ENCODE results near the gene RGS9. TPM values are rescaled to one million over a fixed set of nuclear protein-coding genes. Genes with fewer than 3 reads are reported as not detected.

The RGS9 gene
- total and polyA plus RNA-seq, 2 experiments from 2014 or later, result 12.8 to 29.6 TPM

- Histone ChIP-seq H3K27ac (ENCODE audit: low read depth) (no peak overlapping the region), H3K4me1 (ENCODE audit: insufficient read depth) (no peaks in the 10 kb centered on the region), H3K9me2 (ENCODE audit: insufficient read depth) (no peaks in the 10 kb centered on the region), H3K4me2 (no peak overlapping the region), H3F3A (replicated peaks; ENCODE audit: low read depth) (no peaks in the 10 kb centered on the region), H3K27me3 (ENCODE audit: insufficient read depth) (no peaks in the 10 kb centered on the region), H3K4me3 (no peak overlapping the region), H2AFZ (no peak overlapping the region), H4K20me1 (replicated peaks; ENCODE audit: insufficient read depth) (no peaks in the 10 kb centered on the region), H3K36me3 (ENCODE audit: insufficient read depth) (no peaks in the 10 kb centered on the region), H3K79me2 (replicated peaks; ENCODE audit: insufficient read depth) (no peaks in the 10 kb centered on the region)
- ATAC-seq, result no peak
- H3K27ac Mint-ChIP-seq, result no peak overlapping the region
- H3K36me3 Mint-ChIP-seq (ENCODE audit: low read depth), result 0 out of 3 replicates have a peak, but pooled peaks cover 4% of the 10 kb centered on the region
- peaks cover 8% of the 10 kb centered on the region for H3K27me3 Mint-ChIP-seq (ENCODE audit: insufficient read depth, low read depth, poor library complexity)
- H3K4me1 Mint-ChIP-seq, result peaks cover 10% of the 10 kb centered on the region
- no peak overlapping the region for H3K4me3 Mint-ChIP-seq
- DNase-seq (ENCODE audit: low spot score), result no peak
- TF ChIP-seq NANOG (IDR thresholded peaks at IDR 0.05; ENCODE audit: borderline replicate concordance) (no peak), STAT1 (IDR thresholded peaks at IDR 0.05; ENCODE audit: unreplicated experiment) (no peak), REST (IDR thresholded peaks at IDR 0.05; ENCODE audit: unreplicated experiment) (no peak), POLR2AphosphoS5 (IDR thresholded peaks at IDR 0.05; ENCODE audit: low read depth) (no peak), EZH2phosphoT487 (IDR thresholded peaks at IDR 0.05; ENCODE audit: unreplicated experiment) (no peak), EZH2 (IDR thresholded peaks at IDR 0.05; ENCODE audit: low read depth, unreplicated experiment) (no peak), ZNF462 (CRISPR knock-in tag; IDR thresholded peaks at IDR 0.05) (no peak)
- no peaks in the 10 kb centered on the region; the same call in 2 of the 3 replicates for H3K9me3 Mint-ChIP-seq
These were observed 32.2 kb upstream of the RGS9 start for GRCh38 chr17:65104973-65105372.
